Endodermal cell (in vitro differentiated cells): Measurements from ENCODE around the gene ACOT6. TPM values are rescaled to one million over a fixed set of nuclear protein-coding genes. Genes with fewer than 3 reads are reported as not detected.

Experiments used
- DNase-seq: peaks from one replicate; pipeline ENCODE4 v3.0.0-alpha.2; 2017
- H3K27ac ChIP-seq: 2 replicates; pipeline ENCODE4 v1.5.1; 2013; ENCODE audit warnings: mild to moderate bottlenecking, low read depth, low read length, moderate library complexity
- H3K27me3 ChIP-seq: 2 replicates; pipeline ENCODE4 v1.6.1; 2013; ENCODE audit warnings: mild to moderate bottlenecking, low read length, moderate library complexity; ENCODE audit not compliant: insufficient read depth, control insufficient read depth, poor library complexity, severe bottlenecking
- H3K36me3 ChIP-seq: 2 replicates; pipeline ENCODE4 v1.7.0; 2013; ENCODE audit warnings: mild to moderate bottlenecking, low read length, moderate library complexity; ENCODE audit not compliant: control insufficient read depth, insufficient read depth
- H3K4me1 ChIP-seq: one replicate; pipeline ENCODE4 v1.7.0; 2013; ENCODE audit warnings: low read length; ENCODE audit not compliant: control insufficient read depth, insufficient read depth
- H3K4me3 ChIP-seq: 2 replicates; pipeline ENCODE4 v1.5.1; 2013; ENCODE audit warnings: mild to moderate bottlenecking, low read length, moderate library complexity
- H3K9ac ChIP-seq: 2 replicates; pipeline ENCODE4 v1.6.1; 2013; ENCODE audit warnings: mild to moderate bottlenecking, low read length, moderate library complexity; ENCODE audit not compliant: poor library complexity, severe bottlenecking; ENCODE audit errors: extremely low read depth
- H3K9me3 ChIP-seq: 2 replicates; pipeline ENCODE4 v1.6.1; 2013; ENCODE audit warnings: mild to moderate bottlenecking, low read length, moderate library complexity; ENCODE audit not compliant: control insufficient read depth
- H3K27ac Mint-ChIP-seq: 2 replicates; pipeline ENCODE4 v1.8.0; 2020; ENCODE audit warnings: mixed read lengths
- H3K27me3 Mint-ChIP-seq: 2 replicates; pipeline ENCODE4 v1.8.0; 2021; ENCODE audit warnings: mild to moderate bottlenecking, mixed read lengths; ENCODE audit not compliant: insufficient read depth
- H3K36me3 Mint-ChIP-seq: 2 replicates; pipeline ENCODE4 v1.8.0; 2020; ENCODE audit warnings: low read depth, mixed read lengths
- H3K4me1 Mint-ChIP-seq: 2 replicates; pipeline ENCODE4 v1.8.0; 2020; ENCODE audit warnings: mixed read lengths
- H3K4me3 Mint-ChIP-seq: 2 replicates; pipeline ENCODE4 v1.8.0; 2020; ENCODE audit warnings: mild to moderate bottlenecking, moderate library complexity, mixed read lengths
- H3K9me3 Mint-ChIP-seq: 2 replicates; pipeline ENCODE4 v1.8.0; 2020; ENCODE audit warnings: mild to moderate bottlenecking, mixed read lengths
- WGBS, 2 experiments: methylation state at CpG; one replicate each; pipeline versions ENCODE4 v1.1.5 to v1.1.7; 2013; ENCODE audit warnings: missing lambda C conversion rate in 2 of 2, mixed read lengths in 1 of 2; ENCODE audit not compliant: insufficient coverage in 1 of 2, insufficient read length in 1 of 2; 5-methylcytosine and 5-hydroxymethylcytosine counted together
- total RNA-seq, 2 donors: library from RNA; stranded (reverse); fragmentation: NEBNext Ultra II Directional in 1 of 2; extraction: Animal tissue kit (Norgen Biotek cat#: 25700) in 1 of 2; gene quantifications; 2 replicates in 1 of 2; 3 replicates in 1 of 2; pipeline ENCODE4 v1.2.1, GENCODE V29; 2021
- TF ChIP-seq, protein P1 (sequence below): fragments of 200-600 bp; sonication (generic); conservative IDR thresholded peaks from 2 replicates; pipeline ENCODE4 v1.5.0; 2021; ENCODE audit warnings: antibody characterized with exemption, mild to moderate bottlenecking

The ACOT6 gene
- total RNA-seq, 2 donors from 2014 or later: not detected

DNA sequence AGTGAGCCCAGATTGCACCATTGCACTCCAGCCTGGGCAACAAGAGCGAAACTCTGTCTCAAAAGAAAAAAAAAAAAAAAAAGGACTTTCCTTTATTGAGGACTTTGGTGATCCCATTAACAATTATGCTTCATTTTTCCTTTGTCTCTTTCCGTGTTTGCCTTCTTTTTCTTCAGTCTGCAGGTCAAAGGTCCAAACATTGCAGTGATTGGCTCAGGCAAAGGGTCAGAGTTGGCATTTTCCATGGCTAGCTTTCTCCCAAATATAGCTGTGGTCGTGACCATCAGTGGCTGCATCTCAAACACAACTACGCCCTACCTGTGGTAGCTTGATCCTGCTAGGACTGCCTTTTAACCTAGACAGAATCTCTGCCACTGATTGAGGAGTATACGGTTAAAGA lies 25.5 kb downstream of the ACOT6 start:
- TF ChIP-seq, protein P1, sequence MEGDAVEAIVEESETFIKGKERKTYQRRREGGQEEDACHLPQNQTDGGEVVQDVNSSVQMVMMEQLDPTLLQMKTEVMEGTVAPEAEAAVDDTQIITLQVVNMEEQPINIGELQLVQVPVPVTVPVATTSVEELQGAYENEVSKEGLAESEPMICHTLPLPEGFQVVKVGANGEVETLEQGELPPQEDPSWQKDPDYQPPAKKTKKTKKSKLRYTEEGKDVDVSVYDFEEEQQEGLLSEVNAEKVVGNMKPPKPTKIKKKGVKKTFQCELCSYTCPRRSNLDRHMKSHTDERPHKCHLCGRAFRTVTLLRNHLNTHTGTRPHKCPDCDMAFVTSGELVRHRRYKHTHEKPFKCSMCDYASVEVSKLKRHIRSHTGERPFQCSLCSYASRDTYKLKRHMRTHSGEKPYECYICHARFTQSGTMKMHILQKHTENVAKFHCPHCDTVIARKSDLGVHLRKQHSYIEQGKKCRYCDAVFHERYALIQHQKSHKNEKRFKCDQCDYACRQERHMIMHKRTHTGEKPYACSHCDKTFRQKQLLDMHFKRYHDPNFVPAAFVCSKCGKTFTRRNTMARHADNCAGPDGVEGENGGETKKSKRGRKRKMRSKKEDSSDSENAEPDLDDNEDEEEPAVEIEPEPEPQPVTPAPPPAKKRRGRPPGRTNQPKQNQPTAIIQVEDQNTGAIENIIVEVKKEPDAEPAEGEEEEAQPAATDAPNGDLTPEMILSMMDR: no peak
- no peak overlapping the region for H3K4me3 ChIP-seq
- peaks cover 3% of the 10 kb centered on the region for H3K4me1 Mint-ChIP-seq
- 89 to 92% methylated on average over 5 of the region's 5 CpGs for WGBS, 2 experiments
- H3K27ac ChIP-seq: no peak overlapping the region
- no peaks in the 10 kb centered on the region for H3K27me3 ChIP-seq
- H3K27ac Mint-ChIP-seq: no peak overlapping the region
- H3K9me3 ChIP-seq: no peaks in the 10 kb centered on the region
- H3K4me3 Mint-ChIP-seq: no peak overlapping the region
- no peaks in the 10 kb centered on the region for H3K36me3 Mint-ChIP-seq
- H3K27me3 Mint-ChIP-seq: no peaks in the 10 kb centered on the region
- H3K4me1 ChIP-seq: no peaks in the 10 kb centered on the region
- no peaks in the 10 kb centered on the region for H3K36me3 ChIP-seq
- H3K9me3 Mint-ChIP-seq: no peaks in the 10 kb centered on the region
- no peak for DNase-seq
- no peak overlapping the region for H3K9ac ChIP-seq

DNA sequence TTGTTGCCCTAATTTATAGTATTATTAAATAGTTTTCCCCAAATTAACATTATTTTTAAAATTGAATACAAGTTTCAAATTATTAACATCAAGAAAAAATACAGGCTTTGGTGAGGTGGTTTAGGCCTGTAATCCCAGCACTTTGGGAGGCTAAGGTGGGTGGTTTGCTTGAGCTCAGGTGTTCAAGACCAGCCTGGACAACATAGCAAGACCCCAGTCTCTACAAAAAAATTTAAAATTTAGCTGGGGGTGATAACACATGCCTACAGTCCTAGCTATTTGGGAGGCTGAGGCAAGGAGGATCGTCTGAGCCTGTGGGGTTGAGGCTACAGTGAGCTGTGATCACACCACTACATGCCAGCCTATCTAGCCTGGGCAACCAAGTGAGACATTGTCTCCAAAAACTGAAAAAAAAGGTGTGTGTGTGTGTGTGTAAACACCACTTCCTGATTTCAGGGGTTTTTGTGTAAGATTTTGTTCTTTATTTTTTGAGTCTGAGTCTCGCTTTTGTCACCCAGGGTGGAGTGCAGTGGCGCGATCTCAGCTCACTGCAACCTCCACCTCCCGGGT lies 28.6 kb downstream of the ACOT6 start:
- no peaks in the 10 kb centered on the region for H3K9me3 Mint-ChIP-seq
- Histone ChIP-seq H3K4me3 (no peak overlapping the region), H3K4me1 (no peaks in the 10 kb centered on the region), H3K27ac (no peak overlapping the region), H3K27me3 (no peaks in the 10 kb centered on the region), H3K9me3 (no peaks in the 10 kb centered on the region), H3K9ac (no peak overlapping the region), H3K36me3 (no peaks in the 10 kb centered on the region)
- peaks cover 9% of the 10 kb centered on the region for H3K4me1 Mint-ChIP-seq
- H3K27me3 Mint-ChIP-seq: no peaks in the 10 kb centered on the region
- no peaks in the 10 kb centered on the region for H3K36me3 Mint-ChIP-seq
- H3K27ac Mint-ChIP-seq: no peak overlapping the region
- 96 to 97% methylated on average over 2 to 5 of the region's 5 CpGs for WGBS, 2 experiments
- no peak for DNase-seq
- TF ChIP-seq, protein P1: no peak
- no peak overlapping the region for H3K4me3 Mint-ChIP-seq

DNA sequence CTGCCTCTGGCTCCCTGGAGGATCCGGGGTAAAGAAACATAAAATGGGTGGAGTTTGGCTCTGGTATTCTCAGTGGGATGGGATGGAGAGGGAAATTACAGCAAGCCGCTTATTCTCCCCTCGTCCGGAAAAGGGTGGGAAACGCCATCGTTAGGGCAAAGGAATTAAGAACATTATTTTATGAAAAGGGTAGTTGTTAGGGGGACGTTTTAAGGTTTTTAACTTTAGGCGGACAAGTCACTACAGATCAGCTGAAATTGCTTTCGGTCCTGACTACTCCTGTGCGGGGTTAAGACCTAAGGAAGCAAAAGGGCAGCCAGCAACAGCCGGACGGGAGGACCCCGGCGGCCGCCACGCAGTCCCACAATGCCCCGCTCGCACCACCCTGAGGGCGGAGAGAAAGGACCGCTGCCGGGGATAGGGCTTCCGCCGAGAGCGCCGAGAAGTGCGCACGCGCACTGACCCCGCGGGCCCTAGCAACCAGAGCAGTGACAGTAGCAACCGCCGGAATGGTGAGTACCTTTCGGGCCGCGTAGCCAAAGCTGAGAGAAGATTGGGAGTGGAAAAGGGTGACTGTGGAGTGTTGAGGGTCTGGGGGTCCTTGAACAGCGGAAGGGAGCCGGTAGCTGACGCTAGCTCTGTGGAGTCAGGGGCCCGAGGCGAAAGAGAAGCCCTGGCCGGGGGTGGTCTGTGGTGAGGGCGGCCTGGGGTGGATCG lies 32.4 kb downstream of the ACOT6 start, which contains the start of gene DNAL1:
Gene DNAL1 (plus strand): TSS at position 456 of the 717 bp plus-strand sequence. CDS start 54 bp downstream, at position 510.
- peaks cover 5% of the 10 kb centered on the region for H3K36me3 Mint-ChIP-seq
- H3K27me3 Mint-ChIP-seq: no peaks in the 10 kb centered on the region
- peak; percentile 98 for DNase-seq
- TF ChIP-seq, protein P1: no peak
- no peaks in the 10 kb centered on the region for H3K4me1 ChIP-seq
- H3K9ac ChIP-seq: peak within 1 kb of the TSS; percentile 57
- no peaks in the 10 kb centered on the region for H3K9me3 Mint-ChIP-seq
- peak within 1 kb of the TSS; percentile 93 for H3K4me3 ChIP-seq
- peaks cover 9% of the 10 kb centered on the region for H3K4me1 Mint-ChIP-seq
- H3K27ac Mint-ChIP-seq: peak within 1 kb of the TSS; percentile 89
- peak within 1 kb of the TSS; percentile 60 for H3K27ac ChIP-seq
- WGBS, 2 experiments: 0% methylated on average over 31 to 43 of the region's 43 CpGs
- no peaks in the 10 kb centered on the region for H3K9me3 ChIP-seq
- no peaks in the 10 kb centered on the region for H3K27me3 ChIP-seq
- no peaks in the 10 kb centered on the region for H3K36me3 ChIP-seq
- peak within 1 kb of the TSS; percentile 91 for H3K4me3 Mint-ChIP-seq
